IMR-90 (cell line): ENCODE results near the gene AMOTL1. TPM values are rescaled to one million over a fixed set of nuclear protein-coding genes. Genes with fewer than 3 reads are reported as not detected.
A peak's percentile ranks its signal among the peaks of the same experiment; 100 is the strongest.

ENCODE experiments used
- ATAC-seq: fragments of 200-7000 bp; cut with Tn5 transposase; 2 replicates; pipeline ENCODE4 v1.9.1; 2020; ENCODE audit warnings: low read depth, mild to moderate bottlenecking, moderate library complexity
- BruUV-seq: library from RNA; stranded (reverse); fragments of 400-500 nt; replicated peaks from 2 replicates; lab custom pipeline; 2021; lab: Mats Ljungman, UMichigan
- CTCF ChIA-PET: fragments of 300-600 bp; formaldehyde crosslinking; extraction: SDS; loops from one replicate; lab custom pipeline; 2021; ENCODE audit warnings: antibody characterized with exemption; lab: Yijun Ruan, JAX
- POLR2A ChIA-PET: fragments of 300-600 bp; sonication (Branson Sonifier 250); formaldehyde crosslinking; loops from one replicate; lab custom pipeline; 2022; ENCODE audit warnings: antibody characterized with exemption; ENCODE audit not compliant: unreplicated experiment; lab: Charles Lee
- DNase-seq: peaks from one replicate; pipeline ENCODE4 v3.0.0; 2013
- H2AFZ ChIP-seq: replicated peaks from 2 replicates; pipeline ENCODE3; 2013; ENCODE audit warnings: low read length, mild to moderate bottlenecking; ENCODE audit not compliant: poor library complexity
- H2AK5ac ChIP-seq: 2 replicates; pipeline ENCODE4 v1.6.1; 2013; ENCODE audit warnings: low read depth, low read length, inconsistent platforms
- H2AK9ac ChIP-seq: replicated peaks from 2 replicates; pipeline ENCODE3; 2013; ENCODE audit warnings: mild to moderate bottlenecking, low read depth, low read length, moderate library complexity; ENCODE audit not compliant: poor library complexity
- H2BK120ac ChIP-seq: 2 replicates; pipeline ENCODE4 v1.6.1; 2013; ENCODE audit warnings: low read depth, low read length, inconsistent platforms
- H2BK15ac ChIP-seq: 3 replicates; pipeline ENCODE4 v1.6.1; 2013; ENCODE audit warnings: low read depth, low read length, inconsistent platforms
- H2BK20ac ChIP-seq: 2 replicates; pipeline ENCODE4 v1.6.1; 2013; ENCODE audit warnings: low read depth, mild to moderate bottlenecking, inconsistent platforms, low read length, moderate library complexity
- H2BK5ac ChIP-seq: 2 replicates; pipeline ENCODE4 v1.6.1; 2013; ENCODE audit warnings: mild to moderate bottlenecking, low read depth, low read length, inconsistent platforms; ENCODE audit not compliant: poor library complexity, severe bottlenecking
- H3K14ac ChIP-seq: replicated peaks from 2 replicates; pipeline ENCODE4 v1.6.1; 2013; ENCODE audit warnings: low read depth, low read length, inconsistent platforms
- H3K18ac ChIP-seq: 2 replicates; pipeline ENCODE4 v1.6.1; 2013; ENCODE audit warnings: low read depth, low read length, control low read depth
- H3K23ac ChIP-seq: 2 replicates; pipeline ENCODE4 v1.6.1; 2013; ENCODE audit warnings: low read depth, low read length, inconsistent platforms
- H3K27ac ChIP-seq: 2 replicates; pipeline ENCODE4 v1.5.1; 2013; ENCODE audit warnings: mild to moderate bottlenecking, control low read depth, low read length; ENCODE audit not compliant: insufficient read depth
- H3K27me3 ChIP-seq: 2 replicates; pipeline ENCODE4 v1.6.1; 2013; ENCODE audit warnings: low read length; ENCODE audit not compliant: control insufficient read depth, insufficient read depth
- H3K36me3 ChIP-seq: 2 replicates; pipeline ENCODE4 v1.6.1; 2013; ENCODE audit warnings: low read length, mixed read lengths; ENCODE audit not compliant: control insufficient read depth, insufficient read depth
- H3K4ac ChIP-seq: 2 replicates; pipeline ENCODE4 v1.6.1; 2013; ENCODE audit warnings: low read depth, low read length, inconsistent platforms
- H3K4me1 ChIP-seq: 2 replicates; pipeline ENCODE4 v1.6.1; 2013; ENCODE audit warnings: low read length, mixed read lengths; ENCODE audit not compliant: control insufficient read depth, insufficient read depth
- H3K4me2 ChIP-seq: 2 replicates; pipeline ENCODE4 v1.6.1; 2013; ENCODE audit warnings: low read depth, mild to moderate bottlenecking, control low read depth, low read length, moderate library complexity
- H3K4me3 ChIP-seq: 2 replicates; pipeline ENCODE4 v1.5.1; 2013; ENCODE audit warnings: low read depth, mild to moderate bottlenecking, control low read depth, low read length, moderate library complexity; ENCODE audit not compliant: insufficient read depth
- H3K56ac ChIP-seq: 2 replicates; pipeline ENCODE4 v1.6.1; 2013; ENCODE audit warnings: low read length, inconsistent platforms; ENCODE audit not compliant: insufficient read depth; ENCODE audit errors: extremely low read depth
- H3K79me1 ChIP-seq, 2 experiments: 2 replicates each; pipeline ENCODE4 v1.6.1; 2013; ENCODE audit warnings: low read length in 2 of 2, inconsistent platforms in 1 of 2, low read depth in 1 of 2
- H3K9ac ChIP-seq: 2 replicates; pipeline ENCODE4 v1.6.1; 2013; ENCODE audit warnings: low read depth, low read length, control low read depth
- H3K9me1 ChIP-seq: 2 replicates; pipeline ENCODE4 v1.6.1; 2013; ENCODE audit warnings: low read length, inconsistent platforms; ENCODE audit not compliant: insufficient read depth
- H3K9me3 ChIP-seq: 2 replicates; pipeline ENCODE4 v1.6.1; 2013; ENCODE audit warnings: low read length; ENCODE audit not compliant: control insufficient read depth, insufficient read depth
- H4K20me1 ChIP-seq: 2 replicates; pipeline ENCODE4 v1.6.1; 2013; ENCODE audit warnings: low read length, inconsistent platforms; ENCODE audit not compliant: insufficient read depth
- H4K5ac ChIP-seq: 2 replicates; pipeline ENCODE4 v1.6.1; 2013; ENCODE audit warnings: mild to moderate bottlenecking, low read depth, low read length, control low read depth
- H4K8ac ChIP-seq, 2 experiments: 2 replicates each; pipeline ENCODE4 v1.6.1; 2013; ENCODE audit warnings: low read depth in 2 of 2, low read length in 2 of 2, control low read depth in 1 of 2, inconsistent platforms in 1 of 2
- H4K91ac ChIP-seq: 2 replicates; pipeline ENCODE4 v1.6.1; 2013; ENCODE audit warnings: low read depth, low read length, inconsistent platforms; ENCODE audit not compliant: insufficient read depth
- CEBPB ChIP-seq: IDR thresholded peaks from 2 replicates; pipeline ENCODE4 v1.6.1; 2012; ENCODE audit warnings: low read depth, low read length, improper control_type of control experiment
- ELK1 ChIP-seq: fragments of 150-350 bp; IDR thresholded peaks from 2 replicates; pipeline ENCODE4 v1.6.1; 2016; ENCODE audit warnings: low read depth, mild to moderate bottlenecking, low read length, moderate library complexity, borderline replicate concordance
- MAZ ChIP-seq: IDR thresholded peaks from 2 replicates; pipeline ENCODE4 v1.6.1; 2012; ENCODE audit warnings: low read depth, mild to moderate bottlenecking, low read length, improper control_type of control experiment, moderate library complexity, borderline replicate concordance
- POLR2A ChIP-seq: IDR thresholded peaks from 2 replicates; pipeline ENCODE4 v1.6.1; 2012; ENCODE audit warnings: mild to moderate bottlenecking, low read depth, low read length
- RAD21 ChIP-seq: IDR thresholded peaks from 2 replicates; pipeline ENCODE4 v1.6.1; 2012; ENCODE audit warnings: low read length, improper control_type of control experiment
- RFX5 ChIP-seq: IDR thresholded peaks from 2 replicates; pipeline ENCODE4 v1.8.0; 2012; ENCODE audit warnings: low read depth, mild to moderate bottlenecking, low read length, moderate library complexity
- WGBS, 2 experiments: methylation state at CpG; one replicate each; pipeline versions ENCODE4 v1.1.5 to v1.1.7; 2013; ENCODE audit warnings: missing lambda C conversion rate in 2 of 2; ENCODE audit not compliant: insufficient read length in 1 of 2; ENCODE audit errors: extremely low coverage in 2 of 2; 5-methylcytosine and 5-hydroxymethylcytosine counted together
- dilution Hi-C: fragments of 300-500 bp; cut with HindIII; formaldehyde crosslinking; loops from one replicate; pipeline ENCODE4 v1.14.3; 2018; ENCODE audit warnings: low sequenced_read_pairs; ENCODE audit not compliant: unreplicated experiment
- in situ Hi-C: fragments of 300-500 bp; cut with MboI; formaldehyde crosslinking; loops from 3 replicates; pipeline ENCODE4 v1.14.3; 2019; ENCODE audit warnings: low sequenced_read_pairs, inconsistent platforms, mixed read lengths
- intact Hi-C: fragments of 100-400 bp; cut with micrococcal nuclease; formaldehyde crosslinking; loops from 2 replicates; pipeline ENCODE4 v1.10.0; 2022
- polyA plus RNA-seq, 3 experiments: library from polyadenylated mRNA; depleted of rRNA; stranded (reverse); fragments of >200 nt; gene quantifications; 2 replicates each; pipeline ENCODE4 v1.2.3, GENCODE V29; 2012; ENCODE audit warnings: low replicate concordance in 1 of 3
- total RNA-seq: library from RNA; depleted of rRNA; stranded (reverse); fragments of >200 nt; gene quantifications from 2 replicates; pipeline ENCODE4 v1.2.3, GENCODE V29; 2012
- TF ChIP-seq, protein P1 (sequence below): conservative IDR thresholded peaks from 2 replicates; pipeline ENCODE4 v1.5.1; 2012; ENCODE audit warnings: mild to moderate bottlenecking, low read depth, low read length, improper control_type of control experiment

The AMOTL1 gene
- total and polyA plus RNA-seq, 2 of the 4 experiments (the other 2 are of a cell fraction), result 18.6 to 49.5 TPM

- no peak overlapping the region for H2BK15ac ChIP-seq
- DNase-seq (peak; percentile 85), ATAC-seq (peak; percentile 38)
- peak overlapping the region; percentile 42 for H2BK5ac ChIP-seq
- H3K9ac ChIP-seq, result no peak overlapping the region
- H3K36me3 ChIP-seq, result no peaks in the 10 kb centered on the region
- no peak overlapping the region for H3K18ac ChIP-seq
- ChIA-PET POLR2A (no interaction called here), CTCF (interaction anchor here (0.9 kb wide), 1 partner anchor 95 kb away, joined by 3 read pairs; no protein-coding TSS in a partner anchor)
- peaks cover 22 to 64% of the 10 kb centered on the region in 2 experiments; a peak in 3 of 4 replicates for H3K79me1 ChIP-seq
- no peak overlapping the region for H2BK20ac ChIP-seq
- H3K4ac ChIP-seq, result no peak overlapping the region
- peaks cover 12% of the 10 kb centered on the region for H3K4me1 ChIP-seq
- no peak overlapping the region for H3K4me3 ChIP-seq
- no peaks in the 10 kb centered on the region for H3K27me3 ChIP-seq
- H3K14ac ChIP-seq, result no peak overlapping the region
- no peak overlapping the region for H4K5ac ChIP-seq
- peak overlapping the region; percentile 45; the same call in 1 of the 2 replicates for H3K4me2 ChIP-seq
- H2AK9ac ChIP-seq, result no peak overlapping the region
- no TSS peak for BruUV-seq
- in situ Hi-C loops (no loop called here), dilution Hi-C loops (no loop called here), intact Hi-C loops (no loop called here)
- H3K56ac ChIP-seq, result no peak overlapping the region
- H3K9me3 ChIP-seq, result no peaks in the 10 kb centered on the region
- no peak overlapping the region for H2AK5ac ChIP-seq
- peaks cover 3% of the 10 kb centered on the region for H3K9me1 ChIP-seq
- no peak overlapping the region for H4K91ac ChIP-seq
- no peak overlapping the region for H3K23ac ChIP-seq
- TF ChIP-seq MAZ (no peak), RFX5 (no peak), POLR2A (no peak), CEBPB (peak; percentile 49; the same call in 1 of the 2 replicates), RAD21 (no peak), ELK1 (no peak)
- TF ChIP-seq, protein P1, sequence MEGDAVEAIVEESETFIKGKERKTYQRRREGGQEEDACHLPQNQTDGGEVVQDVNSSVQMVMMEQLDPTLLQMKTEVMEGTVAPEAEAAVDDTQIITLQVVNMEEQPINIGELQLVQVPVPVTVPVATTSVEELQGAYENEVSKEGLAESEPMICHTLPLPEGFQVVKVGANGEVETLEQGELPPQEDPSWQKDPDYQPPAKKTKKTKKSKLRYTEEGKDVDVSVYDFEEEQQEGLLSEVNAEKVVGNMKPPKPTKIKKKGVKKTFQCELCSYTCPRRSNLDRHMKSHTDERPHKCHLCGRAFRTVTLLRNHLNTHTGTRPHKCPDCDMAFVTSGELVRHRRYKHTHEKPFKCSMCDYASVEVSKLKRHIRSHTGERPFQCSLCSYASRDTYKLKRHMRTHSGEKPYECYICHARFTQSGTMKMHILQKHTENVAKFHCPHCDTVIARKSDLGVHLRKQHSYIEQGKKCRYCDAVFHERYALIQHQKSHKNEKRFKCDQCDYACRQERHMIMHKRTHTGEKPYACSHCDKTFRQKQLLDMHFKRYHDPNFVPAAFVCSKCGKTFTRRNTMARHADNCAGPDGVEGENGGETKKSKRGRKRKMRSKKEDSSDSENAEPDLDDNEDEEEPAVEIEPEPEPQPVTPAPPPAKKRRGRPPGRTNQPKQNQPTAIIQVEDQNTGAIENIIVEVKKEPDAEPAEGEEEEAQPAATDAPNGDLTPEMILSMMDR, result no peak
- no peak overlapping the region for H3K27ac ChIP-seq
- H2AFZ ChIP-seq, result no peak overlapping the region
- H2BK120ac ChIP-seq, result no peak overlapping the region
- peaks cover 33% of the 10 kb centered on the region; the same call in 1 of the 2 replicates for H4K20me1 ChIP-seq
- WGBS, 2 experiments, result no CpG with 5 or more reads among the region's 1 CpG
- H4K8ac ChIP-seq, result no peak overlapping the region
Measured at GRCh38 chr11:94781837-94782236, 13.7 kb downstream of the AMOTL1 start.
